Cerebellar cortex (tissue), 1 donor: Measurements from ENCODE around the gene PLAU.
"Not testable (repeated sequence)": the region's sequence is repeated elsewhere in the genome, so short reads cannot be mapped to it uniquely, and the experiment has no call there.

Experiments
- DNase-seq: peaks from one replicate; pipeline ENCODE4 v3.0.0-alpha.2; 2015; ENCODE audit warnings: low spot score

The PLAU gene

GRCh38 chr10:73950155-73950948 lies 39.4 kb downstream of the PLAU start:
- DNase-seq: no peak

DNA sequence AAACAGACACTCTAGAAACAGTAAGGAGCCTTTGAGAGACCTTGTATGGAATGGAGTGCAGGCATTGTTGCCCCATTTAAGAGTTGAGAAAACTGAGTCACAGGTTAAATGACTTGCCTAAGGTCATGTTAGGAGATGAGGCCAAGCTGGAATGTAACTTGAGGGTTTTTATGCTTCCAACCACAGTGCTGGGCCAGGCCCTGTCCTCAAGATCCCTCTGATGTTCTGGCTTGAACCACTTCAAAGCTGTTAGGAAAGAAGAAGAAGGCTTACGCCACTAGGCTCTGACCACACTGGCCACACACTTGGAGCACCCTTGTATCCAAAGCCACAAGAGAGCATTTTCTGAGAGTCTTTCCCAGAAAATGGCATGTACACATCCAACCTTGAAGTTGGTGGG lies 42.7 kb downstream of the PLAU start:
- no peak for DNase-seq

DNA sequence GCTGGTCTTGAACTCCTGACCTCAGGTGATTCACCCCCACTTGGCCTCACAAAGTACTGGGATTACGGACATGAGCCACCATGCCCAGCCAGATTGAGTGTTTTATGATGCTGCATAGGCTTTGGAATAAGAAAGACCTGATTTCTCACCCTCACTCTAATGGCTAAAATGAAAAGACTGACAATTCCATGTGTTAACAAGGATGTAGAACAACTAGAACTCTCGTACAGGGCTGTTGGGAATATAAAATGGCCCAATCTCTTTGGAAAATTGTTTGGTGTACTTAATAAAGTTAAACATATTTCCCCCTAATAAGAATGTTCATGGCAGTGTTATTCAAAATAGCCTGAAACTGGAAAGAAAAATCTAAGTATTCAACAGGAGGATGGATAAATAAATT lies 43.8 kb downstream of the PLAU start:
- no peak for DNase-seq

GRCh38 chr10:73955719-73956118 lies 44.8 kb downstream of the PLAU start:
- no peak for DNase-seq

- DNase-seq: no peak
Observed at GRCh38 chr10:73956476-73957359, 45.8 kb downstream of the PLAU start.

DNA sequence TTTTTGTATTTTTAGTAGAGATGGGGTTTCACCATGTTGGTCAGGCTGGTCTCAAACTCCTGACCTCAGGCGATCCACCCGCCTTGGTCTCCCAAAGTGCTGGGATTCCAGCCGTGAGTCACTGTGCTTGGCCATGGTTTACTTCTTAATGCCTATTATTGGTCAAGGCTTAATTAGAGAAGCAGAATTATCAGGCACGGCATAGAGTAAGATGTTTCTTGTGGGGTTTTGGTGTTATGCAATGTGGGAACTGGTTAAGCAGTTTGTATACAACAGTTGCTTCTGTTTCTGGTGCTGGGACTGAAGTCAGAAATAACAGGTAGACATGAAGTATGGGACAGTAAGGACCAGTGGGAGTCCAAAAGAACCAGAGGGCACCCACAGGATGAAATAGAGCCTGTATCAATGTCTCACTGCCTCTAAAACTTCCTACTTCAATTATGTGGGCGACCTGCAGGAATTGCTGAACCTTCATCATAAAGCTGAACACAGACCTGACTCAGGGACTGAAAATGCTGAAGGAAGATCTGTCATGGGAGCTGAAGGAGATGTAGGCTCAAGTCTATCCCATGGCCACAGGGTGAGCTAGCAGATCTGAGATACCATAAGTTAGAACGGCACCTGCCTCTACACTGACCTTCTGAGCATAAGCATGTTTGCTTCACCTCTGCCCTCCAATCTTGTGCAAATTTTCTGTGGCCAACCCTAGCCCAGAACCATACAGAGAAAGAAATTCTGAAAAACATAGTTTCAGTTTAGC lies 48.7 kb downstream of the PLAU start:
- no peak for DNase-seq

GRCh38 chr10:73962386-73962785 lies 51.5 kb downstream of the PLAU start:
- no peak for DNase-seq

- DNase-seq: not testable (repeated sequence)
Observed at GRCh38 chr10:73963533-73963932, 52.6 kb downstream of the PLAU start.

GRCh38 chr10:73964743-73965142 lies 53.8 kb downstream of the PLAU start:
- no peak for DNase-seq

DNA sequence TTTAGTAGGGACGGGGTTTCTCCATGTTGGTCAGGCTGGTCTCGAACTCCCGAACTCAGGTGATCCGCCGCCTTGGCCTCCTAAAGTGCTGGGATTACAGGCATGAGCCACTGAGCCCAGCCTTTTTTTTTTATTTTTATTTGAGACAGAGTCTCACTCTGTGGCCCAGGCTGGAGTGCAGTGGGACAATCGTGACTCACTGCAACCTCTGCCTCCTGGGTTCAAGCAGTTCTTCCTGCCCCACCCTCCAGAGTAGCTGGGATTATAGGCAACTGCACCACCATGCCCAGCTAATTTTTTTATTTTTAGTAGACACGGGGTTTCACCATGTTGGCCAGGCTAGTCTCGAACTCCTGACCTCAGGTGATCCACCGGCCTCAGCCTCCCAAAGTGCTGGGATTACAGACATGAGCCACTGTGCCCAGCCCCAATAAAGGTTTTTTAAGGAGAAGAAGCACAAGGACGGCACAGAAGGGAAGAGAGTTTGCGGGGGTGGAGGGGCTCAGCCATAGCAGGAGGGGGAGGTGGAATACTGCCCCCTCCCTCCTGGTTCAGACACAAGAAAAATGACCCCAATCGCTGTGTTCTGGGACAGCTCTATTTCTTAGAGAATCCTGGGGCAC lies 54.4 kb downstream of the PLAU start:
- not testable (repeated sequence) for DNase-seq

DNA sequence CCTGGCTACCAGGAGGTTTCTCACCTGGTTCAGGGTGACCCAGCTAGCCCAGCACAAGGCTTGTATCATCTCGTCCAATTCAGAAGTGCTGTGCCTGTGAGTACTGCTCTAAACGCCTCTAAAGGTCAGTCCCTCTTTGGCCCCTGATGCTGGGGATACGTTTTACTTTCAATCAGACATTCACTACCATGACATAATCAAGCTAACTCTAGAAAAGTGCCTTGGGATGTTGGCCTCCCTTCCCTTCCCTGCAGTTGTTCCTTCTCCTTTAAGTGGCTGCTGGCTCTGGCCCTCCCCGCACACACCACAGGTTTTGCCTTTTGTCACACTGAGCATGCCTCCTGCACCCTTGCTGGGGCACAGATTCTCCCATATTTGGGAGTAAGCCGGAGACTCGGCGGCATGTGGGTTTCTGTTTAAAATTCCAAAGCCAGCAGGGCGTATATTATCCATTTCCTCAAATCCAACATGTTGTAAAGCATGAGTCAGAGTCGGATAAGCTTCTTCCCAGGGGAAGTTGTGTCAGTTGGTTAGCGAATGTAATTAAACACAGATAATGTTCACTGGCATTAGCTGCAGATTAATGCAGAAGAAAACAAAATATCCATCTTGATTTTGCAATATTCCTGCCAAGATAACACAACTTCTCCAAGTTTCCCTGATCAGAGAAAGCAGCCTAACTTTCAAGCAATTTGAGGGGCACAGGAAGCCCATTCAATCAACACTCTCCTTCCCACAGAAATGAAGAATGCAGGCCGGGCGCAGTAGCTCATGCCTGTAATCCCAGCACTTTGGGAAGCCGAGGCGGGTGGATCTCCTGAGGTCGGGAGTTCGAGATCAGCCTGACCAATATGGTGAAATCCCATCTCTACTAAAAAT lies 55.2 kb downstream of the PLAU start:
- peak; percentile 98 for DNase-seq

DNA sequence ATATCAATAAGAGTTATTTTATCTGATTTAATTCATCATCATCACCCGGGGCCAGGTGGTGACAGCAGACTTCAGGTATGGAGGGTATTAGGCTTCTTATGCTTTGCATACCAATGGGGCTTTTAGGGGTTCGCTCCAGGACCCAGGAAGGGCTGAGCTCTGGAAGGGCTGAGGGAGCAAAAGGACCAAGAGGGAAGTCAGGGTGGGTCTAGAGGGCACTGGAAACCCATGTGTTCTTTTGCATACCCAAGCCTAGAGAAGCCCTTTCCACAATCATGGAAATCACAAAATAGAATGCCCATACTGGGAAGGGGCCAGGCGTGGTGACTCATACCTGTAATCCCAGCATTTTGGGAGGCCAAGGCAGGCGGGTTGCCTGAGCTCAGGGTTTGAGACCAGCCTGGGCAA lies 56.1 kb downstream of the PLAU start:
- DNase-seq: peak; percentile 56
